Testis (tissue), 3 donors: ENCODE data around the gene ENTR1. TPM values are rescaled to one million over a fixed set of nuclear protein-coding genes. Genes with fewer than 3 reads are reported as not detected.

Source experiments
- DNase-seq: peaks from one replicate; pipeline ENCODE4 v3.0.0-alpha.2; 2019
- H3K27ac ChIP-seq, 2 donors: fragments of 200-600 bp; sonication (generic); one replicate each; pipeline ENCODE4 v1.5.1; 2019
- H3K27me3 ChIP-seq: fragments of 200-600 bp; sonication (generic); one replicate; pipeline ENCODE4 v1.5.1; 2019
- H3K36me3 ChIP-seq: fragments of 200-600 bp; sonication (generic); one replicate; pipeline ENCODE4 v1.5.1; 2017; ENCODE audit warnings: low read depth; ENCODE audit errors: missing control alignments
- H3K4me1 ChIP-seq: fragments of 200-600 bp; sonication (generic); one replicate; pipeline ENCODE4 v1.5.1; 2019
- H3K4me3 ChIP-seq, 2 donors: fragments of 200-600 bp; sonication (generic); one replicate each; pipeline ENCODE4 v1.5.1; 2017 to 2019
- H3K9me3 ChIP-seq: fragments of 200-600 bp; sonication (generic); one replicate; pipeline ENCODE4 v1.5.1; 2017
- CTCF ChIP-seq, 3 experiments: fragments of 450-650 bp in 2 of 3; fragments of 200-600 bp in 1 of 3; sonication (generic) in 1 of 3; IDR thresholded peaks; one replicate each; pipeline ENCODE4 v1.5.1; 2016 to 2019; ENCODE audit warnings: antibody characterized with exemption in 3 of 3, mild to moderate bottlenecking in 2 of 3, moderate library complexity in 1 of 3
- POLR2A ChIP-seq: fragments of 450-650 bp; IDR thresholded peaks from one replicate; pipeline ENCODE4 v1.6.1; 2017; ENCODE audit warnings: antibody characterized with exemption, mild to moderate bottlenecking, moderate library complexity
- WGBS, 2 donors: methylation state at CpG; one replicate each; pipeline ENCODE4 v1.1.5; 2018; 5-methylcytosine and 5-hydroxymethylcytosine counted together
- intact Hi-C: fragments of 100-400 bp; cut with DNase I; formaldehyde crosslinking; loops from one replicate; pipeline ENCODE4 v1.15.1; 2023; ENCODE audit warnings: low total_unique reads
- polyA plus RNA-seq: library from polyadenylated mRNA; stranded (reverse); fragments of 350-450 nt; fragmentation: Illumina TruSeq; extraction: RNeasy Lipid Tissue Mini Kit (QIAGEN cat#74804); gene quantifications from one replicate; pipeline ENCODE4 v1.2.3, GENCODE V29; 2014; ENCODE audit warnings: low read depth, low replicate concordance; ENCODE audit not compliant: insufficient read depth
- total RNA-seq, 2 donors: library from RNA; depleted of rRNA; stranded (reverse); fragments of >200 nt; gene quantifications; one replicate each; pipeline ENCODE4 v1.2.3, GENCODE V29; 2016

ENTR1 gene
- total and polyA plus RNA-seq, 3 donors from 2014 or later: 61.7 to 69.1 (median 64.3) TPM

GRCh38 chr9:136397643-136398042, 12.8 kb downstream of the ENTR1 start:
- DNase-seq: no peak
- TF ChIP-seq POLR2A: no peak
- no peak for TF ChIP-seq CTCF (IDR thresholded peaks at IDR 0.05)
- Histone ChIP-seq H3K36me3 (no peaks in the 10 kb centered on the region), H3K4me1 (peaks cover 13% of the 10 kb centered on the region), H3K27me3 (no peaks in the 10 kb centered on the region), H3K27ac (no peak overlapping the region), H3K9me3 (no peaks in the 10 kb centered on the region), H3K4me3 (no peak overlapping the region)
- WGBS, 2 donors: 69 to 73% methylated on average over 6 of the region's 6 CpGs
- intact Hi-C loops: no loop called here

- TF ChIP-seq POLR2A: no peak
- no peak for TF ChIP-seq CTCF (IDR thresholded peaks at IDR 0.05)
- no peaks in the 10 kb centered on the region for H3K27me3 ChIP-seq
- 86 to 94% methylated on average over 4 of the region's 4 CpGs for WGBS, 2 donors
- intact Hi-C loops: no loop called here
- H3K27ac ChIP-seq: no peak overlapping the region
- no peak overlapping the region for H3K4me3 ChIP-seq
- no peak for DNase-seq
- no peaks in the 10 kb centered on the region for H3K36me3 ChIP-seq
- no peaks in the 10 kb centered on the region for H3K9me3 ChIP-seq
- H3K4me1 ChIP-seq: peaks cover 13% of the 10 kb centered on the region
Observed at GRCh38 chr9:136396219-136396515, 14.2 kb downstream of the ENTR1 start.

- Histone ChIP-seq H3K9me3 (no peaks in the 10 kb centered on the region), H3K27ac (no peak overlapping the region), H3K36me3 (no peaks in the 10 kb centered on the region), H3K4me1 (peaks cover 11% of the 10 kb centered on the region), H3K4me3 (no peak overlapping the region), H3K27me3 (no peaks in the 10 kb centered on the region)
- intact Hi-C loops: no loop called here
- DNase-seq: no peak
- 87 to 89% methylated on average over 13 to 25 of the region's 26 CpGs for WGBS, 2 donors
- no peak for TF ChIP-seq POLR2A
- TF ChIP-seq CTCF (IDR thresholded peaks at IDR 0.05): no peak
Observed at GRCh38 chr9:136395345-136396218, 14.8 kb downstream of the ENTR1 start.

GRCh38 chr9:136395020-136395340, 15.4 kb downstream of the ENTR1 start:
- WGBS, 2 donors: 81 to 84% methylated on average over 13 of the region's 13 CpGs
- Histone ChIP-seq H3K36me3 (no peaks in the 10 kb centered on the region), H3K27ac (no peak overlapping the region), H3K9me3 (no peaks in the 10 kb centered on the region), H3K27me3 (no peaks in the 10 kb centered on the region), H3K4me3 (no peak overlapping the region), H3K4me1 (peaks cover 8% of the 10 kb centered on the region)
- DNase-seq: no peak
- no peak for TF ChIP-seq CTCF (IDR thresholded peaks at IDR 0.05)
- no peak for TF ChIP-seq POLR2A
- intact Hi-C loops: no loop called here
